Measurements from ENCODE around the gene SYNPO2. TPM values are rescaled to one million over a fixed set of nuclear protein-coding genes. Genes with fewer than 3 reads are reported as not detected.
"Not testable (repeated sequence)": the region's sequence is repeated elsewhere in the genome, so short reads cannot be mapped to it uniquely, and the experiment has no call there.

The SYNPO2 gene
- total and polyA plus RNA-seq, 3 donors from 2014 or later, result 29.1 to 53.4 (median 44.3) TPM

GRCh38 chr4:118997601-118998000 lies 108.9 kb downstream of the SYNPO2 start:
- intact Hi-C loops (cut with DNase I; ENCODE audit: low total_unique reads), result no loop called here
- TF ChIP-seq POLR2A (IDR thresholded peaks at IDR 0.05), result no peak
- TF ChIP-seq CTCF (IDR thresholded peaks at IDR 0.05), result no peak
- Histone ChIP-seq H3K4me1 (no peaks in the 10 kb centered on the region), H3K27me3 (no peaks in the 10 kb centered on the region), H3K36me3 (ENCODE audit: low read depth, missing control alignments) (no peaks in the 10 kb centered on the region), H3K4me3 (no peak overlapping the region), H3K9me3 (no peaks in the 10 kb centered on the region), H3K27ac (no peak overlapping the region)
- DNase-seq, result no peak

- H3K4me1 ChIP-seq, result no peaks in the 10 kb centered on the region
- no peaks in the 10 kb centered on the region for H3K27me3 ChIP-seq
- H3K27ac ChIP-seq, result no peak overlapping the region
- no peak for DNase-seq
- TF ChIP-seq POLR2A (IDR thresholded peaks at IDR 0.05) (no peak), CTCF (IDR thresholded peaks at IDR 0.05) (no peak)
- intact Hi-C loops (cut with DNase I; ENCODE audit: low total_unique reads), result no loop called here
- H3K9me3 ChIP-seq, result no peaks in the 10 kb centered on the region
- no peak overlapping the region for H3K4me3 ChIP-seq
- no peaks in the 10 kb centered on the region for H3K36me3 ChIP-seq (ENCODE audit: low read depth, missing control alignments)
- WGBS, 2 donors, result 79 to 87% methylated on average over 1 of the region's 1 CpG
Observed at GRCh38 chr4:118999919-119000318, 111.3 kb downstream of the SYNPO2 start.

GRCh38 chr4:119000400-119000799 lies 111.7 kb downstream of the SYNPO2 start:
- no peak overlapping the region for H3K4me3 ChIP-seq
- no peaks in the 10 kb centered on the region for H3K27me3 ChIP-seq
- H3K27ac ChIP-seq, result no peak overlapping the region
- H3K36me3 ChIP-seq (ENCODE audit: low read depth, missing control alignments), result no peaks in the 10 kb centered on the region
- no peaks in the 10 kb centered on the region for H3K9me3 ChIP-seq
- H3K4me1 ChIP-seq, result no peaks in the 10 kb centered on the region
- 81 to 82% methylated on average over 4 of the region's 4 CpGs for WGBS, 2 donors
- no peak for DNase-seq
- intact Hi-C loops (cut with DNase I; ENCODE audit: low total_unique reads), result no loop called here
- TF ChIP-seq CTCF (IDR thresholded peaks at IDR 0.05) (no peak), POLR2A (IDR thresholded peaks at IDR 0.05) (no peak)

GRCh38 chr4:119002476-119002875 lies 113.8 kb downstream of the SYNPO2 start:
- no peaks in the 10 kb centered on the region for H3K9me3 ChIP-seq
- no peaks in the 10 kb centered on the region for H3K36me3 ChIP-seq (ENCODE audit: low read depth, missing control alignments)
- TF ChIP-seq POLR2A (IDR thresholded peaks at IDR 0.05) (no peak), CTCF (IDR thresholded peaks at IDR 0.05) (no peak)
- no peaks in the 10 kb centered on the region for H3K27me3 ChIP-seq
- H3K4me3 ChIP-seq, result no peak overlapping the region
- no peaks in the 10 kb centered on the region for H3K4me1 ChIP-seq
- 63 to 86% methylated on average over 3 of the region's 3 CpGs for WGBS, 2 donors
- intact Hi-C loops (cut with DNase I; ENCODE audit: low total_unique reads), result no loop called here
- no peak overlapping the region for H3K27ac ChIP-seq
- DNase-seq, result no peak

GRCh38 chr4:119003001-119003400 lies 114.3 kb downstream of the SYNPO2 start:
- H3K4me3 ChIP-seq; H3K9me3 ChIP-seq; DNase-seq; H3K27ac ChIP-seq; H3K4me1 ChIP-seq; intact Hi-C loops (cut with DNase I; ENCODE audit: low total_unique reads); H3K27me3 ChIP-seq; H3K36me3 ChIP-seq (ENCODE audit: low read depth, missing control alignments): not testable (repeated sequence)
- WGBS, 2 donors, result 29 to 35% methylated on average over 1 of the region's 1 CpG

Data from testis (tissue), 3 donors.